GM21360 (cell line): ENCODE results near the gene ATP6V1B1.
A peak's percentile ranks its signal among the peaks of the same experiment; 100 is the strongest.

Experiments used
- ATAC-seq: cut with Tn5 transposase; IDR thresholded peaks from one replicate; pipeline ENCODE4 v1.9.1; 2021; ENCODE audit warnings: mild to moderate bottlenecking, moderate library complexity; ENCODE audit not compliant: unreplicated experiment

Gene ATP6V1B1

DNA sequence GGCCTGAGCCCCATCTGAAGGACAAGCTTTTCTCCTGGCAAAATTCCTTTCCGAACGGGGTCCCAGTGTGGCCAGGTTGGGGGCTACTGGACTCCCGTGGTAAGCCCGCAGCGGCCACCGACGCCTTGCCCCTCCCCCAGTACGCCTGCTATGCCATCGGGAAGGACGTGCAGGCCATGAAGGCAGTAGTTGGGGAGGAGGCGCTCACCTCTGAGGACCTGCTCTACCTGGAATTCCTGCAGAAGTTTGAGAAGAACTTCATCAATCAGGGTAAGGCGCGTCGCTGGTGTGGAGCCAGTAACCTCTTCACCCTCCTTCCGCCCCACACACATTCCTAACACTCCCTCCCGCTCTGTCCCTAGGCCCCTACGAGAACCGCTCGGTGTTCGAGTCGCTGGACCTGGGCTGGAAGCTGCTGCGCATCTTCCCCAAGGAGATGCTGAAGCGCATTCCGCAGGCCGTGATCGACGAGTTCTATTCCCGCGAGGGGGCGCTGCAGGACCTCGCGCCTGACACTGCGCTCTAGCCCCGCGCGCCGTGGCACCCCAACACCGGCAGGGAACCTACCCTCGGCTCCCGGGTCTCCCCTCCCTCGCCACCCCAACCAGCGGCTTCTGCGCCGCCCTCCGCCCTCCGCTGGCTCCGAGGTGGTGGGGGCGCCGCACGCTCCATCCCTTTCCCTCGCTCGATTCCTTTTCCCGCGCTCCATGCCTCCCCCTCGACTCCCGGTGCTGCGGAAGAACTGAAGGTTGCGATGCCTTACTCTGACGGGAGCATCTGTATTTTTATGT lies 29.1 kb downstream of the ATP6V1B1 start:
- peak; percentile 89 for ATAC-seq

GRCh38 chr2:70965506-70965905 lies 29.8 kb downstream of the ATP6V1B1 start:
- ATAC-seq: no peak

DNA sequence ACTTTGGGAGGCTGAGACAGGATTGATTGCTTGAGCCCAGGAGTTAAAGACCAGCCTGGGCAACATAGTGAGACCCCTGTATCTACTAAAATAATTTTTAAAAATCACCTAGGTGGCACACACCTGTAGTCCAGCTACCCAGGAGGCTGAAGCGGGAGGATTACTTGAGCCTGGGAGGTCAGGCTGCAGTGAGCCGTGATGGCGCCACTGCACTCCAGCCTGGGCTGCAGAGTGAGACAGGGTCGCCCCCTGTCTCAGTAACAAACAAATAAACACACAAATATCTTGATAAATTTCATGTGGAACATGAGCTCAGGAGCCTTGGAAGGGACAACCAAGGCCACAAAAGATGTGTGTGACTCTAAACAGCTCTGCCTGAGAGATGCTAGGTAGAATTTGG lies 31.0 kb downstream of the ATP6V1B1 start:
- no peak for ATAC-seq

- no peak for ATAC-seq
These were observed 31.5 kb downstream of the ATP6V1B1 start for GRCh38 chr2:70967189-70967588.

GRCh38 chr2:70974592-70974991 lies 38.9 kb downstream of the ATP6V1B1 start:
- no peak for ATAC-seq

DNA sequence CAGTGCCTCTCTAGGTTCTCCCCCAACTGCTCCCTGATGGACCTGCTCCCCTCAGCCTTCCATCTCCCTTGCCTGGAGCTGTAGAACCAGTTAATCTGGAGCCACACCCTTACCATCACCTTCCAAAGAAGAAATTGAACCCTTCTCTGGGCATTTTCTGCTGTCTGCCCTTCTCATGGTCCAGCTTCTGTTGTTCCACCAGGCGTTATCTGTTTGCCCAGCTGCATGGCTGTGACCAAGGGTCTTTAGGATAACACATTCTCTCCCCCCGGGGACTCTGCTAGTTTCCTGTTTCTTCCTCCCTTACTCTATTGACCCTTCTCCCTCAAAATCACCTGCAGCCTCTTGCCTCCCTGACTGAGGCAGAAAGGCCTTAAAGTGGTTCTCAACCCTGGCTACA lies 39.5 kb downstream of the ATP6V1B1 start:
- no peak for ATAC-seq

DNA sequence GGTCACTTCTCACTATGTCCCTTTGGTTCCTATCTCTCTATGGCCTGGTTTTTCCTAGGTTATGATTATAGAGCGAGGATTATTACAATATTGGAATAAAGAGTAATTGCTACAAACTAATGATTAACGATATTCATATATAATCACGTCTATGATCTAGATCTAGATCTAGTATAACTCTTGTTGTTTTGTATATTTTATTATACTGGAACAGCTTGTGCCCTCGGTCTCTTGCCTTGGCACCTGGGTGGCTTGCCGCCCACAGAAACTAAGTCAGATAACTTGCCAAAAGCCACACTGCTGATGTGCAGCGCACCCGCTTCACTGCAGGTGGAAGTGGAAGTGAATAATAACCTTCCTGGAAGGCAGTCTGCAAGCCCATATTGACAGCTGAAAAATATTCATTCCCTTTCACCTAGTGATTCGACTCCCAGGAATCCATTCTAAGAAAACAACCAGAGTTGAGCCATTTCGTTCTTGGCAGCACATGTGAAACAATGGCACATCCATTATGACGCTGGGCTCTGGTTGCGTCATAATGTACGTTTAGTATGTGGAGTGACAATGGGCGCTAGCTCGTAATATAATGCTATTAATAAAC lies 42.0 kb downstream of the ATP6V1B1 start:
- ATAC-seq: no peak

DNA sequence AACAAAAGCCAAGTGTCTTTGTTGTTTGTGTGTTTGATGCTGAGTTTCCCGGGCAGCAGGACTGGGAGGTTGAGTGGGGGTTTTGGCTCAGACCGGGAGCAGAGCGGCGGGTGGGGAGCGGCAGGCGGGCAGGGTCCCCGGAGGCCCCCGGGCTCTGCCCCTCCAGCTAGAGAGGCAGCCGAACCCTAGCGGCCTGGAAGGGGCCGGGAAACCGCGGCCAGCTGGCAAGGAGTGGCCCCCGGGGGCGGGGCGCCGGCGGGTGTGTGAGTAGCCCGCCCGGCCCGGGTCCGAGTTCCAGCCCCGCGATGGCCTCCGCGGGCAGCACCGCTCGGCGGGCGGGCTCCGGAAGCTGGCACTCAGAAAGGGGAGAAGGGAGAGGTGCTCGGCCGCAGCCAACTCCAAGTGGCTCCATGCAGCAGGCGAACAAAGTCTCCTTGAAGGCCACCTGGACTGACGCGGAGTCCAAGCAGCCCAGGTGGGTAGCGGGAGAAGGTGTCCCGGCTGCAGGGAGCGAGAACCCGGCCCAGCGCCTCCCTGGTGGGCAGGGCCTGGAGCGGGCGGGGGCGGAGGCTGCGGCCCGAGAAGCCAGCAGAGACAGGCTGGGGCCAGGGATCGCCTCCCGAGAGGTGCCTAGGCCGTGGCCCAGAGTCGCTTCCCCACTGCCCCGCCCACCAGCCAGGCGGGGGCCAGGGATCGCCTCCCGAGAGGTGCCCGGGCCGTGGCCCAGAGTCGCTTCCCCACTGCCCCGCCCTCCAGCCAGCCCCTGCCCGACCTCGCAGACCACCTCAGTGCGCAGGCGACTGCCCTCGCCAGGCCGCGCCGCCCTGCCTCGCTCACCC lies 42.9 kb downstream of the ATP6V1B1 start, which contains the start of gene ANKRD53:
TSS of gene ANKRD53 (plus strand) at position 290 of the 839 bp plus-strand sequence. CDS start at position 306, 16 bp downstream.
- ATAC-seq: no peak

DNA sequence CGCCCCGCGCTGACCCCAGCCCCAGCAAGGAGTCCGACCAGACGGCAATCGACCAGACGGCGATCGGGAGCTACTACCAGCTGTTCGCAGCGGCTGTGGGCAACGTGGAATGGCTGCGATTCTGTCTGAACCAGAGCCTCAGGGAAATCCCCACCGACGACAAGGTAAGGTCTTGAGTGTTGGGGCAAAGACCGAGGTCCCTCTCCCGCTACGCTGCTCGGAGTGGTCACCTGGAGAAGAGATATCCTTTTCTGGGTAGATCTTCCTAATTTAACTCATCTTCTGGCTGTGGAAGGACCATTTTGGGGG lies 43.4 kb downstream of the ATP6V1B1 start:
- no peak for ATAC-seq

- ATAC-seq: no peak
These were observed 43.9 kb downstream of the ATP6V1B1 start for GRCh38 chr2:70979626-70980025.

GRCh38 chr2:70981421-70981820 lies 45.7 kb downstream of the ATP6V1B1 start:
- no peak for ATAC-seq

DNA sequence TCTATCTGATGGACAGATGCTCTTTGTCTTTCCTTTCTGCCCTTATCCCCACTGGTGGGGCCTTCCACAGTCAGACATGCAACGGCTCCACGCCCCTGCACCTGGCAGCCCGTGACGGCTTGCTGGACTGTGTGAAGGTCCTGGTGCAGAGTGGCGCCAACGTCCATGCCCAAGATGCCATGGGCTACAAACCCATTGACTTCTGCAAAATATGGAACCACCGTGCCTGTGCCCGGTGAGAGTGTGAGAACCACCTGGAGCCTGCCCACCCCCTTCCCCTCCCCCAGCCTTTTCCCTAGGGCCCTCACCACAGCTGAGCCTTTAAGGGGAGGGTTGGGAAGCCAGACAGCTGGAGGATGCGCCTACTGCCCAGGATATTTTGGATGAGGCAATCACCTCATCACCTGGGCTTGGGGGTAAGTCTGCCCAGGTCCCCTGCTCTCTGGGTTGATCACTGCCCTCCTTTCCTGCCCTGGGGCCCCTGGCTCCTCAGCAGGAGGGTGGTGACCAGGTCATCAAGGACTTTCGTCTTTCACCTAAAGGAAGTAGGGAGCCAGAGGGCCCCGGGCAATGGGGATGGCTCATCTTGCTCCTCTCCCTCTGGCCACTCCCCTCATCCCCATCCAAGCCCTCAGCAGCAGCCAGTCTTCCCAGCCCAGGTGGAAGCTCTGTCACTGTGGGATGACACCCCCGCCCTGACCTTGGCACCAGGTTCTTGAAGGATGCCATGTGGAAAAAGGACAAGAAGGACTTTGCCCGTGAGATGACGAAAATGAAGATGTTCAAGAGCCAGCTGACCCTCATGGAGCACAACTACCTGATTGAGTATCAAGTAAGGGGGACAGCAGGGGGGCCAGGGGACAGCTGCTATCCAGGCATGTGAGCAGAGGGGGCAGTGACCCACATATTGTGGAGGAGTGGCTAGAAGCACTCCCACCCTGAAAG lies 46.4 kb downstream of the ATP6V1B1 start:
- no peak for ATAC-seq

DNA sequence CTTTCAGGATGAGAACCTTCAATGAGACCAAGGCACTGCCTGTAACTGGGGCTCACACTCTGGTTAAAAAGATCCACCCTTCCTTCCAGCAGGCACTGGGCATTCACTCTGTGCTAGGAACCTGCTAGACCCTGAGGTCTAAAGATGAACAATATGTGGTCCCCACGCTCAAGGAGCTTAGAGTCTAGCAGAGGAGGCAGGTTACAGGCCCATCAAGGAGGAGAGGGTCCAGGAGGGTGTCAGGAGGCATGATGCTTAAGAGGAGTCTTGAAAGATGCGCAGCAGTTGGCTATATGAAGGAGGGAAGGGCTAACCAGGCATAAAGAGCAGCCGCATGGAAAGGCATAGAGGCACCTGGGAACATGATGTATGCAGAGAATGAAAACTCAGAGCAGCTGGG lies 47.3 kb downstream of the ATP6V1B1 start:
- no peak for ATAC-seq

DNA sequence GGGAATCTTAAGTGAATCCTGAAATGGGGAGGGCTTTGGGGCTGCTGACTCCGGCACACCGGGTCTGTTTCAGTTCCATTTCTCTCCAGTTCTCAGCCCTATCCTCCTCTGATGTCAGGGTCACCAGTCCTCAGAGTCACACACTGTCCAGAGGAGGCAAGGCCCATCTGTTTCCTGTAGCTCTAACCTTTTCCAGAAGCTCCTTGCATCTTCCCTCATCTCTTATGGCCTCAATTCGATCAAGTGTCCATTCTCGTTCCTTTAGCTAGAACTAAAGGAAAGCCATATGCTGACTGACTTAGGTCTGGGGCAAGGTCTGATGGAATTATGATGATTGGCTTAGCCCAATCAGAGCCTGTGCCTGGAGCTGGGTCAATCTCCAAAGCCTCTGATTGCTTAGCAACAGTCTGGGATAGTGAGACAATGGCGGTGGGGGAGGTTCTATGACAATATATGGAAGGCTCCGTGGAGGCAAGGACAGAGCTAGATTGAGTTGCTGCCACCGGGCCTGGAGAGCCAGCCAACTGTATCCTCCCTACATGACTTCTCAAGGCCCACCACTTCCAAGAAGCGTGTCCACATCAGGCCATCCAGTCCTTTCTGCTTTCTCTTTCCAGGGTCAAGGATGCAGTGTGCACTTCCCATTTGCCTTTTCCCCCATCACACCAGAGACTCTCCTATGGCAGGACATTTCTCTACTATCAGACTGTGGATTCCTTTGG lies 48.0 kb downstream of the ATP6V1B1 start:
- no peak for ATAC-seq

DNA sequence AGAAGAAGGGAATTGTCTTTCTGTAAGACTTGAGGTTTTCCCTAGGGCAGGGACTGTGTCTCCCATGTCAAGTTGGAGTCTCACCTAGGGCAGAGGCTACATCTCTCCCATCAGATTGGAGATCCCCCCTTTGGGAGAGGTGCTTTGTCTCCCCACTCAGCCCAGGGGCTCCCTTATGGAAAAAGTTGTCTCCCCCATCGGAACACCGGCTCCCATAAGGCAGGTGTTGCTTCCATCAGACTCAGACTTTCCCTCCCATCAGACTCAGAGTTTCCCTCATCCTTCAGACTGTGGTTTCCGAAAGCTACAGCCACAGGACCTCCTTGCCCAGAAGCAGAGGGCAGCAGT lies 48.5 kb downstream of the ATP6V1B1 start:
- ATAC-seq: no peak

- ATAC-seq: peak; percentile 94
These were observed 49.0 kb downstream of the ATP6V1B1 start for GRCh38 chr2:70984576-70985282.

- ATAC-seq: no peak
These were observed 49.6 kb downstream of the ATP6V1B1 start for GRCh38 chr2:70985283-70985688.

GRCh38 chr2:70985956-70986355 lies 50.3 kb downstream of the ATP6V1B1 start:
- ATAC-seq: no peak

- no peak for ATAC-seq
These were observed 50.9 kb downstream of the ATP6V1B1 start for GRCh38 chr2:70986499-70987189.
